Measurements from ENCODE around the gene PEX14.

GRCh38 chr1:10530756-10531495, 56.2 kb downstream of the PEX14 start:
- no peak for TF ChIP-seq POLR2A (IDR thresholded peaks at IDR 0.05; ENCODE audit: borderline replicate concordance, extremely low read depth, insufficient read depth, insufficient read length)
- TF ChIP-seq, protein P1, sequence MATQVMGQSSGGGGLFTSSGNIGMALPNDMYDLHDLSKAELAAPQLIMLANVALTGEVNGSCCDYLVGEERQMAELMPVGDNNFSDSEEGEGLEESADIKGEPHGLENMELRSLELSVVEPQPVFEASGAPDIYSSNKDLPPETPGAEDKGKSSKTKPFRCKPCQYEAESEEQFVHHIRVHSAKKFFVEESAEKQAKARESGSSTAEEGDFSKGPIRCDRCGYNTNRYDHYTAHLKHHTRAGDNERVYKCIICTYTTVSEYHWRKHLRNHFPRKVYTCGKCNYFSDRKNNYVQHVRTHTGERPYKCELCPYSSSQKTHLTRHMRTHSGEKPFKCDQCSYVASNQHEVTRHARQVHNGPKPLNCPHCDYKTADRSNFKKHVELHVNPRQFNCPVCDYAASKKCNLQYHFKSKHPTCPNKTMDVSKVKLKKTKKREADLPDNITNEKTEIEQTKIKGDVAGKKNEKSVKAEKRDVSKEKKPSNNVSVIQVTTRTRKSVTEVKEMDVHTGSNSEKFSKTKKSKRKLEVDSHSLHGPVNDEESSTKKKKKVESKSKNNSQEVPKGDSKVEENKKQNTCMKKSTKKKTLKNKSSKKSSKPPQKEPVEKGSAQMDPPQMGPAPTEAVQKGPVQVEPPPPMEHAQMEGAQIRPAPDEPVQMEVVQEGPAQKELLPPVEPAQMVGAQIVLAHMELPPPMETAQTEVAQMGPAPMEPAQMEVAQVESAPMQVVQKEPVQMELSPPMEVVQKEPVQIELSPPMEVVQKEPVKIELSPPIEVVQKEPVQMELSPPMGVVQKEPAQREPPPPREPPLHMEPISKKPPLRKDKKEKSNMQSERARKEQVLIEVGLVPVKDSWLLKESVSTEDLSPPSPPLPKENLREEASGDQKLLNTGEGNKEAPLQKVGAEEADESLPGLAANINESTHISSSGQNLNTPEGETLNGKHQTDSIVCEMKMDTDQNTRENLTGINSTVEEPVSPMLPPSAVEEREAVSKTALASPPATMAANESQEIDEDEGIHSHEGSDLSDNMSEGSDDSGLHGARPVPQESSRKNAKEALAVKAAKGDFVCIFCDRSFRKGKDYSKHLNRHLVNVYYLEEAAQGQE (IDR thresholded peaks at IDR 0.05; ENCODE audit: low read depth) = no peak
- TF ChIP-seq, protein P2, sequence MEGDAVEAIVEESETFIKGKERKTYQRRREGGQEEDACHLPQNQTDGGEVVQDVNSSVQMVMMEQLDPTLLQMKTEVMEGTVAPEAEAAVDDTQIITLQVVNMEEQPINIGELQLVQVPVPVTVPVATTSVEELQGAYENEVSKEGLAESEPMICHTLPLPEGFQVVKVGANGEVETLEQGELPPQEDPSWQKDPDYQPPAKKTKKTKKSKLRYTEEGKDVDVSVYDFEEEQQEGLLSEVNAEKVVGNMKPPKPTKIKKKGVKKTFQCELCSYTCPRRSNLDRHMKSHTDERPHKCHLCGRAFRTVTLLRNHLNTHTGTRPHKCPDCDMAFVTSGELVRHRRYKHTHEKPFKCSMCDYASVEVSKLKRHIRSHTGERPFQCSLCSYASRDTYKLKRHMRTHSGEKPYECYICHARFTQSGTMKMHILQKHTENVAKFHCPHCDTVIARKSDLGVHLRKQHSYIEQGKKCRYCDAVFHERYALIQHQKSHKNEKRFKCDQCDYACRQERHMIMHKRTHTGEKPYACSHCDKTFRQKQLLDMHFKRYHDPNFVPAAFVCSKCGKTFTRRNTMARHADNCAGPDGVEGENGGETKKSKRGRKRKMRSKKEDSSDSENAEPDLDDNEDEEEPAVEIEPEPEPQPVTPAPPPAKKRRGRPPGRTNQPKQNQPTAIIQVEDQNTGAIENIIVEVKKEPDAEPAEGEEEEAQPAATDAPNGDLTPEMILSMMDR (IDR thresholded peaks at IDR 0.05 in 2 of 3, conservative IDR thresholded peaks at IDR 0.05 in 1 of 3; ENCODE audit: borderline replicate concordance in 1 of 3, insufficient read depth in 1 of 3, low read depth in 2 of 3, low read length in 2 of 3) = no peak
